GM21367 (cell line): ENCODE results near the gene FCF1.
A peak's percentile ranks its signal among the peaks of the same experiment; 100 is the strongest.

Experiments used
- ATAC-seq: cut with Tn5 transposase; IDR thresholded peaks from one replicate; pipeline ENCODE4 v1.9.1; 2021; ENCODE audit not compliant: unreplicated experiment

The FCF1 gene

DNA sequence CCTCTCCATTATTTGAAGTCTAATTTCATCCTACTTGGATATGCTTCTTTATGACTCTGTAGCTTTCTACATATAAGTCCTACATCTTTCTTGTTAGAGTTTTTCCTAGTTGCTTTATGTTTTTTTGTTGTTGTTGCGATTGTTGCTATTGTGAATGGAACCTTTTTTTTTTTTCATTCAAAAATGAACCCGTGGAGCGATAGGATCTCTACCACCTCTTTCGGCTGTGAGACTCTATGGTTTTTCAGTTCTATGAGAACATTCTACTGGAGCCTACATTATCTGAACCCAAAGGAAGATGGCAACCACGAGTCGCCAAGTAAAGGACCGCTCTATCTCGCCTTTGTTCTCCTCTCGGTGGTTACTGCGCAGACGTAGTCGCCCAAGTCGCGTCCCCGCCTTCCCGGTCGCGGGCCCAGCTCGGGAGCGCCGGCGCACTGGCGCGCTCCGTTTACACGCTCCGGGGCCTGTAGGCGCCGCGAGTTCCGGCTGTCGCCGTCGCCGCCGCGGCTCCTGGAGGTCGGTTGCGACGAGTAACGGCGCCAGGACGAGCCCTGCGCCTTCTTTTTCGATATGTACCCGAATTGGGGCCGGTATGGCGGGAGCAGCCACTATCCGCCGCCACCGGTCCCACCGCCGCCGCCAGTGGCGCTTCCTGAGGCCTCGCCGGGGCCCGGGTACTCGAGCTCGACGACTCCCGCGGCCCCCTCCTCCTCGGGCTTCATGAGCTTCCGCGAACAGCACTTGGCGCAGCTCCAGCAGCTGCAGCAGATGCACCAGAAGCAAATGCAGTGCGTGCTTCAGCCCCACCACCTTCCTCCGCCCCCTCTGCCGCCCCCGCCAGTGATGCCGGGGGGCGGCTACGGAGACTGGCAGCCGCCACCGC, 50.2 kb downstream of the FCF1 start, which contains the start of gene YLPM1:
TSS of gene YLPM1 (plus strand) at position 400 of the 886 bp plus-strand sequence. CDS start at position 574, 174 bp downstream.
- peak; percentile 83 for ATAC-seq

DNA sequence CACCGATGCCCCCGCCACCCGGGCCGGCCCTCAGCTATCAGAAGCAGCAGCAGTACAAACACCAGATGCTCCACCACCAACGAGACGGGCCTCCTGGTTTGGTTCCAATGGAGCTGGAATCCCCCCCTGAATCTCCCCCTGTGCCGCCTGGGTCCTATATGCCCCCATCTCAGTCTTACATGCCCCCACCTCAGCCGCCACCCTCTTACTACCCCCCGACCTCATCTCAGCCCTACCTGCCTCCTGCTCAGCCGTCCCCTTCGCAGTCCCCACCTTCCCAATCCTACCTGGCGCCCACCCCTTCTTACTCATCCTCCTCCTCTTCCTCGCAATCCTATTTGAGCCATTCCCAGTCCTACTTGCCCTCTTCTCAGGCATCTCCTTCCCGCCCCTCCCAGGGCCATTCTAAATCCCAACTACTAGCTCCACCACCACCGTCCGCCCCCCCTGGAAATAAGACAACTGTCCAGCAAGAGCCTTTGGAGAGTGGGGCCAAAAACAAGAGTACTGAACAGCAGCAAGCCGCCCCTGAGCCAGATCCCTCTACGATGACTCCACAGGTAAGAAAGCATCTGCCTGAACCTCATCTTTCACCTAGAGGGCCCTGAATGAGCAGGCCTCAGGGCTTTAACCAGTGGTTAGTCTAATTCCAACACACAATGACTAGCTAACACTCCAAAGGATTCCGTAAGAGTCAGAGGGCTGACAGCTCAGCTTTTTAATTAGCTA, 51.0 kb downstream of the FCF1 start:
- ATAC-seq: no peak

DNA sequence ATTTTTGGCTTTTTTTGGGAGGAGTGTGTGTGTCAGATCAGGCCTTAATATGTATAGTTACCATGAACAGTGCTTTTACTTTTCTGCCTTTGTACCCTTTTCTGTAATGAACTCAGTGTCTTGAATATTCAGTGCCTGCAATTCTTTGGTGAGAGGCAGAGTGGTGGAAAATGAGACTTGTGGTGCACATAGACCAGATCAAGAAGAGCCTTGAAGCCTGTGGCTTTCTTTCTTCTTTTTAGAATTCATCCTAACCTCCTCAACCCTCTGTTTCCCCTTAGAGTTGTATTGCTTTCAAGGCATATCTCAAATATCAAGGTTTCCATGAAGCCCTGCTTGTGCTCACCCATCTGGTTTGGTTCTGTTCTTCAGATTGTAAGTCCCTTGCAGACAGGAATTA, 52.8 kb downstream of the FCF1 start:
- no peak for ATAC-seq

DNA sequence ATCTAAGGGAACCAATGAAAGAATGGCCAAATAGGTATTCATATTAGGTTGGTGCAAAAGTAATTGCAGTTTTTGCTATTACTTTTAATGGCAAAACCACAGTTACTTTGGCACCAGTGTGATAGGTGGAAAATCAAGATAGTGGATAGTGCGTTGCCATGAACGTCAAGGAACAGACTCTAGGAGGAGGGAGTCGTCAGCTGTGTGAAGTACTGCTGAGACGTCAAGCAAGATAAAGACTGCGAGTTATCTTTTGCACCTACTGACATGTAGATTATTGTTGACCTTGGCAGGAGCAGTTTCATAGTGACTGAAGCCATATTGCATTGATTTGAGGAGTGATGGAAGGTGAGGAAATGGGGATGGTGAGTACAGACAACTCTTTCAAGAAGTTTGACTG, 58.5 kb downstream of the FCF1 start:
- ATAC-seq: no peak

DNA sequence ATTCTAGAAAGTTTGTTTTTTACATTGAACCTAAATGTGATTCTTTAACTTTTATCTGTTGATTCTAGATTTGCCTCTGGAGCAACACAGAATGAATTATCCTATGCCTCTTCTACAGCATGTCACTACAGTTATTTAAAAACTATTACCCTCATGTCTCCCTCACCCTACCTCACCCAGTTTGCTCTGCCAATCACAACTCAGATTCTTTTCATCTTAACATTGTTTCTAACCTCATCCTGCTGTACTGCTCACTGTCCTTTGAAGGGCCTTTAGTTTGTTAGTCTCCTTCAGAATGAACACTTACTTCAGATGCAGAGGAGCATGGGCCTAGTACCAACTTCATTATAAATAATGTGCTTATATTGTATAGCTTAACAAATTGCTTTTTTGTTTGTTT, 71.7 kb downstream of the FCF1 start:
- ATAC-seq: no peak

DNA sequence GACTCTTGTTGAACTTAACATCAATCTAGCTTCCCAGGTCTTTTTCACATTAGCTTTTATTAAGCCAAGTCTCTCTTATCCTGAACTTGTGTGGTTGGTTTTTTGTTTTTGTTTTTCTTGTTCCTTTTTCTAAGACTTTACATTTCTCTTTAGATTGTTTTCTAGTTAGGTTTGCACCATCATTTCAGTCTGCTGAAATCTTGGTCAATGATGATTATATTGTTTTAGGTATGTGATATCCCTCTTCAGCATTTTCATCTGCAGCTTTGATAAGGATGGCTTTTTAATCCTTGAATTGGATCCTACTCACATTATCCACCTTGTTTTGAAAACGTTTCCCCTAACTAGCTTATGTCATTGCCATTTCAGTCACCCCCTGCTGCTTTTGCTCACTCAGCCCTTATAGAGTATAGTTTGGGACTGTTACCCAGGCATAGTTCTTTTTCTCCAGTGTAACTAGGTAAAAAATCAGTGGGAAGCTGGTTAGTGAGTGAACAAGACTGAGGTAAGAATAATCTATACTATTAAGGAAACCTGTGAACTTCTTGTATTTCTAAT, 72.2 kb downstream of the FCF1 start:
- ATAC-seq: no peak

DNA sequence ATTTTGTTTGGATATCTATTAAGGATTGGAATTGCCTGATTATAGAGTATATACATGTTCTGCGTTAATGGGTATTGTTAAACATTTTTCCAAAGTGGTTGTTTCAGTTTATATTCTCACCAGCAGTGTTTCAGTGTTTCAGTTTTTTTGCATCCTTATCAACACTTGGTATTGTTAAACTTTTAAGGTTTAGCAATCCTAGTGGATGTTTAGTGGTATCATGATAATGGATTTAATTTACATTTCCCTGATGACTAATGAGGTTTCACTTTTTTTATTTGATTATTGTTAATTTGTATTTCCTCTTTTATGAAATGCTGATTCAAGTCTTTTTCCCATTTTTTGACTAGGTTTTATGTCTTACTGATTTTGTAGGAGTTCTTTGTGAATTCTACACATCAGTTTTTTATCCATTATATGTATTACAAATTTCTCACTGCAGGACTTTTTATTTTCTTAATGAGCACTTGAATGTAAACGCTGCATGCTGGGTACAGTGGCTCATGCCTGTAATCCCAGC, 73.9 kb downstream of the FCF1 start:
- no peak for ATAC-seq
